Gastrocnemius medialis (tissue), 4 donors: ENCODE measurements around the gene ACOT13. TPM values are rescaled to one million over a fixed set of nuclear protein-coding genes. Genes with fewer than 3 reads are reported as not detected.
"Not testable (repeated sequence)": the region's sequence is repeated elsewhere in the genome, so short reads cannot be mapped to it uniquely, and the experiment has no call there.

Source experiments
- ATAC-seq, 2 donors: fragments of 150-250 bp; one replicate each; pipeline ENCODE4 v1.9.1; 2016
- DNase-seq, 2 donors: peaks; one replicate each; pipeline ENCODE4 v3.0.0-alpha.2; 2019
- H3K27ac ChIP-seq, 4 donors: fragments of 200-600 bp; sonication (generic); 1 replicate in 1 of 4; 2 replicates in 3 of 4; pipeline ENCODE4 v1.5.1; 2016 to 2018; ENCODE audit warnings: mild to moderate bottlenecking in 2 of 4, moderate library complexity in 1 of 4
- H3K27me3 ChIP-seq, 3 donors: fragments of 200-600 bp; sonication (generic) in 2 of 3; 1 replicate in 1 of 3; 2 replicates in 2 of 3; pipeline versions ENCODE4 v1.5.1 to v1.6.0; 2016 to 2019; ENCODE audit warnings: mild to moderate bottlenecking in 1 of 3, moderate library complexity in 1 of 3
- H3K36me3 ChIP-seq, 2 donors: fragments of 200-600 bp; sonication (generic) in 1 of 2; one replicate each; pipeline ENCODE4 v1.5.1; 2017 to 2018
- H3K4me1 ChIP-seq, 2 donors: fragments of 200-600 bp; sonication (generic) in 1 of 2; one replicate each; pipeline ENCODE4 v1.5.1; 2016 to 2017; ENCODE audit warnings: mild to moderate bottlenecking in 2 of 2
- H3K4me3 ChIP-seq, 4 donors: fragments of 200-600 bp; sonication (generic) in 3 of 4; 1 replicate in 1 of 4; 2 replicates in 3 of 4; pipeline ENCODE4 v1.5.1; 2016 to 2019; ENCODE audit warnings: mild to moderate bottlenecking in 2 of 4
- H3K9me3 ChIP-seq, 3 donors: fragments of 200-600 bp; sonication (generic) in 2 of 3; 1 replicate in 1 of 3; 2 replicates in 2 of 3; pipeline ENCODE4 v1.5.1; 2016 to 2019
- CTCF ChIP-seq, 5 experiments: fragments of 450-650 bp in 3 of 5; fragments of 200-600 bp in 2 of 5; sonication (generic) in 2 of 5; IDR thresholded peaks in 4 of 5; conservative IDR thresholded peaks in 1 of 5; 1 replicate in 4 of 5; 2 replicates in 1 of 5; pipeline ENCODE4 v1.5.1; 2016 to 2019; ENCODE audit warnings: antibody characterized with exemption in 5 of 5, mild to moderate bottlenecking in 3 of 5, moderate library complexity in 3 of 5
- POLR2A ChIP-seq, 2 donors: fragments of 450-650 bp; IDR thresholded peaks; one replicate each; pipeline ENCODE4 v1.6.1; 2017; ENCODE audit warnings: antibody characterized with exemption in 2 of 2, mild to moderate bottlenecking in 2 of 2, moderate library complexity in 2 of 2
- in situ Hi-C, 4 donors: fragments of 200-750 bp; cut with MboI; loops; one replicate each; pipeline versions ENCODE4 v1.15.0 to v1.8.0; 2017; ENCODE audit warnings: low sequenced_read_pairs in 4 of 4
- intact Hi-C: fragments of 100-400 bp; cut with DNase I; formaldehyde crosslinking; loops from one replicate; pipeline ENCODE4 v1.15.1; 2023; ENCODE audit warnings: low total_unique reads
- total RNA-seq, 4 donors: library from RNA; depleted of rRNA; stranded (reverse); fragments of >200 nt; gene quantifications; one replicate each; pipeline versions ENCODE4 v1.1.0 to v1.2.3, GENCODE V29; 2016

ACOT13 gene
- total RNA-seq, 4 donors from 2014 or later: 13.6 to 28.2 (median 21.1) TPM

- ATAC-seq: peak in 1 of 2 donors; percentile 61
These were observed 8.0 kb upstream of the ACOT13 start for GRCh38 chr6:24658573-24659560.

DNA sequence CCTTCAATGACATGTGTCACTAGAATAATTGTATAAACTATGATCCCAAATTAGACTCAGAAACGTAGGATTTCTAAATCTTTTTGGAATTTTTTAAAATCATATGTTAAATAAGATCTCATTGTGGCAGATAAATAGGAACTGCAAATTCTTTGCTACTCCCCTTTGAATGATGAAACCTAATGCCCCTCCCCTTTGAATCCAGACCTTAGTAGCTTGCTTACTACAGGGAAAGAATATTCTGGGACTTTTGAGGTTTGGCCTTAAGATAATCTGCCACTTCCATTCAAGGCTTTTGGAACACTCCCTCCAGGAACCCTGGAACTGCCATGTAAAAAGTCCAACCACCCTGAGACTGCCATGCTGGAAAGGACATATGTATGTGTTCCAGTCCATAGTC, 7.3 kb upstream of the ACOT13 start:
- DNase-seq: no peak
- no peaks in the 10 kb centered on the region for H3K27me3 ChIP-seq
- H3K4me3 ChIP-seq: no peak overlapping the region
- no peaks in the 10 kb centered on the region for H3K9me3 ChIP-seq
- TF ChIP-seq POLR2A (IDR thresholded peaks at IDR 0.05) (no peak), CTCF (IDR thresholded peaks at IDR 0.05 in 4 of 5, conservative IDR thresholded peaks at IDR 0.05 in 1 of 5) (no peak)
- intact Hi-C loops (no loop called here), in situ Hi-C loops (no loop called here)
- H3K27ac ChIP-seq: no peak overlapping the region
- peaks cover 0 to 17% of the 10 kb centered on the region in 2 donors for H3K36me3 ChIP-seq
- peaks cover 0 to under 1% of the 10 kb centered on the region in 2 donors for H3K4me1 ChIP-seq
- ATAC-seq: no peak

More at GRCh38 chr6:24658573-24659560, 8.0 kb upstream of the ACOT13 start:
- TF ChIP-seq CTCF (IDR thresholded peaks at IDR 0.05 in 4 of 5, conservative IDR thresholded peaks at IDR 0.05 in 1 of 5) (no peak), POLR2A (IDR thresholded peaks at IDR 0.05) (no peak)
- intact Hi-C loops (no loop called here), in situ Hi-C loops (no loop called here)
- peaks cover 0 to 19% of the 10 kb centered on the region in 2 donors for H3K36me3 ChIP-seq
- no peaks in the 10 kb centered on the region for H3K27me3 ChIP-seq
- no peaks in the 10 kb centered on the region for H3K9me3 ChIP-seq
- no peak for DNase-seq
- H3K27ac ChIP-seq: no peak overlapping the region
- H3K4me3 ChIP-seq: no peak overlapping the region
- H3K4me1 ChIP-seq: no peaks in the 10 kb centered on the region

DNA sequence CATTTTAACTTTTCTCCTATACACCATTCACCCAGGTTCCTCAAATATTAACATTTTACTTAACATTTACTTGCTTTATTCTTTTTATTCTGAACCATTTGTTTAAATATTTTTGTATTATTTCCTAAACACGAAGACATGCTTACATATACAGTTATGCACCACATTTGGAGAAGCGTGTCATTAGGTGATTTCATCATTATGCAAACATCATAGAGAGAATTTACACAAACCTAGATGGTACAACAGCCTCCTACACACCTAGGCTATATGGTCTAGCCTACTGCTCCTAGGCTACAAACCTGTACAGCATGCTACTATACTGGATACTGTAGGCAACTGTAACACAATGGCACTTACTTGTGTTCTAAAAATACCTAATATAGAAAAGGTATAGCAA, 6.8 kb upstream of the ACOT13 start:
- DNase-seq (no peak), ATAC-seq (no peak)
- in situ Hi-C loops: no loop called here
- H3K4me1 ChIP-seq: peaks cover 5 to 6% of the 10 kb centered on the region in 2 donors
- intact Hi-C loops: no loop called here
- H3K36me3 ChIP-seq: peaks cover 0 to 17% of the 10 kb centered on the region in 2 donors
- no peaks in the 10 kb centered on the region for H3K9me3 ChIP-seq
- no peak overlapping the region for H3K27ac ChIP-seq
- no peak overlapping the region for H3K4me3 ChIP-seq
- TF ChIP-seq CTCF (IDR thresholded peaks at IDR 0.05 in 4 of 5, conservative IDR thresholded peaks at IDR 0.05 in 1 of 5) (no peak), POLR2A (IDR thresholded peaks at IDR 0.05) (no peak)
- H3K27me3 ChIP-seq: no peaks in the 10 kb centered on the region

DNA sequence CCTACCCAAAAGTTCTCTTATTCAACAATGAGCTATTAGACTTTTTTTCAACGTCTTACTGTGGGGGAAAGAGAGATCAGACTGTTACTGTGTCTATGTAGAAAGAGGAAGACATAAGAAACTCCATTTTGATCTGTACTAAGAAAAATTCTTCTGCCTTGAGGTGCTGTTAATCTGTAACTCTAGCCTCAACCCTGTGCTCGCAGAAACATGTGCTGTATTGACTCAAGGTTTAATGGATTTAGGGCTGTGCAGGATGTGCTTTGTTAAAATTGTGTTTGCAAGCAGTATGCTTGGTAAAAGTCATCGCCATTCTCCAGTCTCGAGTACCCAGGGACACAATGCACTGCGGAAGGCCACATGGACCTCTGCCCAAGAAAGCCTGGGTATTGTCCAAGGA, 5.1 kb upstream of the ACOT13 start:
- ATAC-seq: not testable (repeated sequence)

DNA sequence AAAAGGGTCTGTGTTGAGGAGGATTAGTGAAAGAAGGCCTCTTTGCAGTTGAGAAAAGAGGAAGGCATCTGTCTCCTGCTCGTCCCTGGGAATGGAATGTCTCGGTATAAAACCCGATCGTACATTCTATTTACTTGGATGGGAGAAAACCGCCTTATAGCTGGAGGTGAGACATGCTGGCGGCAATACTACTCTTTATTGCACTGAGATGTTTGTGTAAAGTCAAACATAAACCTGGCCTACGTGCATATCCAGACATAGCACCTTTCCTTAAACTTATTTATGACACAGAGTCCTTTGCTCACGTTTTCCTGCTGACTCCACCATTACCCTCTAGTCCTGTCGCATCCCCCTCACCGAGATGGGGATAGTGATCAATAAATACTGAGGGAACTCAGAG, 4.6 kb upstream of the ACOT13 start:
- intact Hi-C loops: no loop called here
- in situ Hi-C loops: no loop called here
- Histone ChIP-seq H3K4me1 (peaks cover 15% of the 10 kb centered on the region in 2 donors), H3K27ac (no peak overlapping the region), H3K36me3 (peaks cover 0 to 17% of the 10 kb centered on the region in 2 donors), H3K27me3 (no peaks in the 10 kb centered on the region), H3K9me3 (no peaks in the 10 kb centered on the region), H3K4me3 (no peak overlapping the region)
- ATAC-seq (no peak), DNase-seq (no peak)
- TF ChIP-seq POLR2A (IDR thresholded peaks at IDR 0.05): no peak

More for the DNA sequence above, 5.1 kb upstream of the ACOT13 start:
- H3K9me3 ChIP-seq, intact Hi-C loops, H3K27me3 ChIP-seq, H3K4me3 ChIP-seq, in situ Hi-C loops, DNase-seq, H3K27ac ChIP-seq: not testable (repeated sequence)
- peaks cover 15% of the 10 kb centered on the region in 2 donors for H3K4me1 ChIP-seq
- H3K36me3 ChIP-seq: peaks cover 0 to 17% of the 10 kb centered on the region in 2 donors
